ENCODE data around the gene NOXA1.
"Not testable (repeated sequence)": the region's sequence is repeated elsewhere in the genome, so short reads cannot be mapped to it uniquely, and the experiment has no call there.

Gene NOXA1

DNA sequence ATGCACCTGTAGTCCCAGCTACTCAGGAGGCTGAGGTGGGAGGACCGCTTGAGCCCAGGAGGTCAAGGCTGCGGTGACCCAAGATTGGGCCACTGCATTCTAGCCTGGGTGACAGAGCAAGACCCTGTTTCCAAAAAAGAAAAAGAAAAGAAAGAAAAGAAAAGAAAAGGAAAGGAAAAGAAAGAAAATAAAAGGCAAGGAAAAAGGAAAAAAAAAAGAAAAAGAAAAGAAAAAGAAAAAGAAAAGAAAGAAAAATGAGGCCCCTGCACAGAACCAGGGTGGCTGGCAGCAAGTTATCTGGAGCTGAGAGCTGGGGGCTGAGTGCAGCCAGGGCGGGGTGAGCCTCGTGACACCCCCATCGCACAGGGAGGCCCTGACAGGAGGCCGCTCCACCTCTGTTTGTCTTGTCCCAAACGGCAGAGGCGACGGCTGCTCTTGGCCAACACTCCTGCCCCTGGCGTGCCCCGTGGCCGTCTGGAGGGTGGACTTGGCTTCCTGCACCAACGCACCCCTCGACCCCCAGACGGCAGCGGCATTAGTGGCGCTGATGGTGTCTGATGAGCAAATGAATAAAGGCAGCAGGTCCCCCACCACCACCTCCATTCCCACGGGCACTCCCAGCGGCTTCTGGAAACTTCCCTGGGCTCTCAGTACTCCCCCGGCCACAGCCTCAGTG is 17.0 kb upstream of the NOXA1 start:
- DNase-seq (ENCODE audit: low read depth in 2 of 2) = no peak

DNA sequence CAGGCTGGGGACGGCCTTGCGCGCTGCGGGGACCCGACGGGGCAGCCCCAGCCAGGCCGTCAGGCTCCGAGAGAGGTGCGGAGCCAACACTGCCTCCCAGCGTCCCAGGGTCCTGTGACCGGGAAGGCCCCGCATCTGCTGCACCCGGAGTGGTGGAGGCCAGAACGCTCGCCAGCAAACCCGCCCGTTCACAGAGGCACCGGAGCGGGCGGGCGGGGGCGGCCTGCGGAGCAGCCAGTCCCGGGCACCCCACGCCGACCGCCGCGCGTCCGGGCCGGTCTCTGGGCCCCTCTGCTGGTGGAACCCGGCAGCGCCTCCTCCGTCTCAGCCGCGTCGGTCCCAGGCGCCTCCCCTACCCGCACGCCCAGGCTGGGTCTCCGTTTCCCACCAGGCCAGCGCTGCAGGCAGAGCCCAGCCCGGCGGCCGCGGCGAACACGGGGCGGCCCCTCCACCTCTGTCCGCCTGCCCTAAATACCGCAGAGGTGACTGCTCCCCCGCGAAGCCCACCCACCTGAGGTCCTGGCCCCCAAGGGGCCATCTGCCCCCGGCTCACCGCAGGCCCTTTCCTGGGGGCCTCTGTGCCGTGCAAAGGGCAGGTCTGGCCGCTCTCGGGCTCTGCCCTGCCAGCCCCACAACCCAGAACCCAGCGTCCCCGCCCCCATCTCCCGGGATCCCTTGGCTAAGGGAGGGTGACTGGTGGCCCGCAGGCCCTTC is 16.2 kb upstream of the NOXA1 start:
- DNase-seq (ENCODE audit: low read depth in 2 of 2) = peak; percentile 59 to 63

DNA sequence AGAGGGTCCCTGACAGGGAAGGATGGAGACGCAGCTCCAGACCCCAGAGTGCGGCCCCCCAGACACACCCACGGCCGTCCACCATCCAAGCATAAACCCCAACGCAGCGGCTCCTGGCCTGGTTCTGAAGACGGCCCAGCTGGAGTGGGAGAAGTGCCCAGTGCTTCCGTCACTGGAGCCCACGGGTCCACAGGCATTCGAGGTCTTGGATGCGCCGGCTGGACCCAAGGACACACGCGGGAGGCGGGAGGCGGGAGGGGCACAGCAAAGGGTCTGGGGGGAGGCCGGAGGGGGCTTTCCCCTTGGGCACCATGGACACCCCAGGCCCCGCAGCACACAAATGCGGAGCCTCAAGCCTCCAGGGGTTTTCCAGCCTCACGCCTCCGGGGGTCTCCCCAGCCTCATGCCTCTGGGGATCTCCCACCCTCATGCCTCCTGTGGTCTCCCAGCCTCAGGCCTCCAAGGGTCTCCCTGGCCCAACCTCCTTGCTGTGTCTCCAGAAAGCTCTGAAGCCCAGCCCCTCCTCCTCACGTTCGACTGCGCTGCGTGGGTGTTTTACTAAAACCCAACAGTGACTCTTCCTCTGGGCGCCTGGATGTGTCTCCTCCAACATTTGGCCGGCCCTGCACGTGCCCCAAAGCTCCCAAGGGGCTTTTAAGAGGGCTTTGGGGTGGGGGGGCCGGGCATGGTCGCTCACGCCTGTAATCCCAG is 15.4 kb upstream of the NOXA1 start:
- DNase-seq (ENCODE audit: low read depth in 2 of 2) = no peak

DNA sequence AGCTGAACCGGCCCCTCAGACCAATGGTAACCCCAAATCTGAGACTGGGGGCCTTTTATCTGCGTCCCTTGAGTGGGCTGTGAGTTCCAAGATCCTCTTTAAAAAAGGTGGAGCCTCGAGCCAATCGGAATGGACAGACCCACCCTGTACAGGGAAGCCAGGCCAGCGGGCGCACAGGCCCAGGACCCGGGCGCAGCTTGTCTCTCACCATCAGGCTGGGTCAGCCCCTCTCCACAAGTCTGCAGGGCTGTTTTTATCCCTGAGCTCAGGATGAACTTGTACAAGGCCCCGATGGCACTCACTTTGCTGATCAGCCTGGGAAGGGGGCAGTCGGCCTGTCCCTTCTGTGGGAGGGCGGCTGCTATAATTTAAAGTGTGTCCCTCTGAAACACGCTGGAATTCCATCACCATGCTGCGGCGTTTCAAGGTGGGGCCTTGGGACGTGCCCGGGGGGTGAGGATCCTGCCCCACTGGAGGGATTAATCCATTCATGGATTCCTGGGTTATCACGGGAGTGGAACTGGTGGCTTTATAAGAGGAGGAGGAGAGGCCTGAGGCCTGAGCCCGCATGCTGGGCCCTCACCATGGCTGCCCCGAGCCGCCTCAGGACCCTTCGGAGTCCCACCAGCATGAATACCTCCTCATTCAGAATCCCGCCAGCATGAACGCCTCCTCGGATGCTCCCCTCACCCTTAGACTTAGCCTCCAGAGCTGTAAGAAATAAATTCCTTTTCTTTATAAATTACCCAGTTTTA is 14.4 kb upstream of the NOXA1 start:
- no peak for DNase-seq (ENCODE audit: low read depth in 2 of 2)

DNA sequence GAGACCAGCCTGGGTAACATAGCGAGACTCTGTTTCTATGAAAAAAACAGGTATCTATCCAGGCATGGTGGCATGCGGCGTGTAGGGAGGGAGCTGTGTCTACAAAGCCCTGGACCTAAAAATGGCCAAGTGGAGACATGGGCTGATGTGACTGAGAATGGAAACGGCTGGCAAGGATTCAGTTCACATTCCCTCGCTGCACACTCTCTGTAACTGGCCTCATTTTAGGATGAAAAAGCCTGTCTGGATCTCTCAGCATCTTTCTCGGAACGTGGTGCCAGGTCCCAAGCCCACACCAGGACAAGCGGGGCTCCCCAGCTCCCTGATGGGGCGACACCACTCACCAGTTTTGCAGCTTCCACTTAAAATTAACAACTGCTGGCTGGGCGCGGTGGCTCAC is 13.7 kb upstream of the NOXA1 start:
- DNase-seq (ENCODE audit: low read depth in 2 of 2) = no peak

DNA sequence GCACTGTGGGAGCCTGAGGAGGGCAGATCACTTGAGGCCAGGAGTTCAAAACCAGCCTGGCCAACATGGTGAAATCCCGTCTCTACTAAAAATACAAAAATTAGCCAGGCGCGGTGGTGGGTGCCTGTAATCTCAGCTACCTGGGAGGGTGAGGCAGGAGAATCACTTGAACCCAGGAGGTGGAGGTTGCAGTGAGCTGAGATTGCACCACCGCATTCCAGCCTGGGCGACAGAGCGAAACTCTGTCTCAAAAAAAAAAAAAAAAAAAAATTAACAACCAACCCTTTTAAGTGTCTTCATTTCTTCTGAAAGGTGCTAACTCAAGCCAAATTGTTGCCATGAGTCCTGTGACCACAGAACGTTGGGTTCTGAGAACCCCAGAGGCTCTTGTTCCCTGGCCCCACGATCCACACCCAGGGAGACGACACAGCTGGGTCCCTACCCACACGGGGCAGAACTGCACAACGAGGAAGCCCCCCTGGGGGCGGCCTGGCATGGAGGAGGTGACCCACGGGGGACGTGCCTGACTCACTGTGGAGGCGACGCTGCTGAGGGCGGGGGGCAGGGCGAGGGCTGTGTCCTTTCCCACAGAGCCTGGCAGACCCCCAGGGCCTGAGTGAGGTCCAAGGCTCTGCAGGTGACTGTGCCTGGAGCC is 12.8 kb upstream of the NOXA1 start:
- DNase-seq (ENCODE audit: low read depth in 2 of 2) = not testable (repeated sequence)

DNA sequence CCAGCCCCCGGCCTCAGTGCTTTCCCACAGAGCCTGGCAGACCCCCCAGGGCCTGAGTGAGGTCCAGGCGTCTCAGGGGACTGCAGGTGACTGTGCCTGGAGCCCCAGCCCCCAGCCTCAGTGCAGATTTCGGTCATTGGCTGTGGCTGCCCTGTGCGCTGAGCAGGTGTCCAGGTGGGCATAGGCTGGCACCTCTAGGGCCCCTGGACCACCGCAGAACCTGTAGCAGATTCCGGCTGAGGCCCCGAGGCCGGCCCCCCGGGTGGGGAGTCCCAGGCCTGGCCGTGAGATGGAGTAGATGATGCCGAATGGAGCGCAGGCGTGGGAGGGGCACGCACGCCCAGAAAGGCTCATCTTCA is 12.3 kb upstream of the NOXA1 start:
- no peak for DNase-seq (ENCODE audit: low read depth in 2 of 2)

DNA sequence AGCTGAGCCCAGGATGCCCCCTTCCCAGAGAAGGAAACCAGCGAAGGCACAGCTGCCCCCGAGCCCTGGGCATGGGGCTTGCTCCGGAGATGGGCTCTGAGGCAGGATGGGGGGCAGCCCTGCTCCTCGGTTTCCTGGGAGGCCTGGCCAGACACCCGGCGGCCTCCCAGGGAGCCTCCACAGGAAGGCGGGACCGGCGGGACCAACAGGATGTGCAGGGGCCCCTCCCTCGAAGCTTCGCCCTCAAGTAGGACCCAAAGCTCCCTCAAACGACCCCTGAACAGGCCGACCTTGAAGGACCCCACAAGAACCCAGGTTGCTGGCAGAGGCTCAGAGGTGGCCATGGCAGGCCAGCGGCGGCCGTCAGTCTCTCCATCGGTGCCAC is 11.9 kb upstream of the NOXA1 start:
- no peak for DNase-seq (ENCODE audit: low read depth in 2 of 2)

DNA sequence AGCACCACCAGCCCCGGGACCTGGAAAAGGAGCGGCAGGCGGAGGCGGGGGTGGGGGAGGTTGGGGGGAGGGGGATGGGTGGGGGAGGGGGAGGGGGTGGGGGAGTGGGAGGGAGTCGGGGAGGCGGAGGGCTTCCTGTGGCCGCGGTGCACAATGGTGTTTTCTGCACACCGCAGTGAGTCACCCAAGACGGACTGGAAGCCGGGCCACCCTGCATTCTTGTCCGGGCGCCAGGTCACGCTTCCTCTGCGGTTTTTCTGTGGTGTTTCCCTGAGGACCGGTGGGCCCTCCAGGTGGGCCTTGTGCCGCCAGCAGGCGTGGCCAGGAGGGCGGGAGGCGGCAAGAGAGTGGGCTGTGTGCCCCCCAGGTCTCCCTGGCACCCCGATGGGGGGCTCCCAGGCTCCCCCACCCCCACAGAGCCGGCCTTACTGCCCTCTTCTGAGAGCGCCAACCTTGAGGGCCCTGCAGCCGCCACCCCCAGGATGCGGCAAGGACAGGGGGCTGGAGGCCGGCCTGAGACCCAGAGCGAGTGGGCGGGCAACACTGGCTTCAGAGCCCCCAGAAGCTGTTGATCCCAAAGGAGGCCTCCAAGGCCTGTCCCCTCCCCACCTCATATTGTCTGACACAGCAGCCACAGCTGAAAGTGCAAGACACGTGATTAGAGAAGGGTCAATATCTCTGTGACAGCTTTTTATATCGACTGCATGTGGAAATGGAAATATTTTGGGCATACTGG is 11.4 kb upstream of the NOXA1 start:
- DNase-seq (ENCODE audit: low read depth in 2 of 2) = no peak

DNA sequence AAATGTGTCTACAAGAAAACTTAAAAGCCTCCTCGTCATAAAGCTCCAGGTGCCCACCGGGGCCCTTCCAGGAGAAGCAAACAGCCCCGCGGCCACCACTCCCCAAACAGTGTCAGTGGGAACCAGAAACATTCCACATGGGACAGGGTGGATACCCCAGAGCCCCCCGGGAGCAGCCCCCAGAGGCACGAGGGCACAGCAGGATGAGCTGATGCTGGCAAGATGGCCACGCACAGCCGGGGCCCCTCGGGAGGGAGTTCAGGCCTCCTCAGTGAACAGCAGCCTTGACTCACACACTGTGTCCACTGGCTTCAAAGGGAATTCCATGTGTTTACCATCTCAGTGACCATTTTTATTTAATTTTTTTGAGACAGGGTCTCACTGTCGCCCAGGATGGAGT is 10.8 kb upstream of the NOXA1 start:
- no peak for DNase-seq (ENCODE audit: low read depth in 2 of 2)

DNA sequence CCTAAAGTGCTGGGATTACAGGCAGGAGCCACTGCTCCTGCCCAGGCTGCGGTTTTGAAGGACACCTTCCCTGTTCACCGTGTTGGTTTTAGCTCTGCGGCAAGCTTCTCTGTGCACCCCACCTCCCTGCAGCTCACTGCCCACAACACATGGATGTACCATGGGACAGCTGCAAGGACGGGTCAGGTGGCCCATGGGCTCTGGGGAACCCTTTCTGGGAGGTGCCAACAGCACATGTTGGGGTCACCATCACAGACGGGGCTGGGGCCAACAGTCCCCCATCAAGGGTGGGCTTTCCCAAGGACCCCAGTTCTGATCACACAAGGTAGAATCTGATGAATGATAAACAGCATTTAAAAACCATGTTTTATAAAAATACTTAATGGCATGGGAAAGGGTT is 7.7 kb upstream of the NOXA1 start:
- DNase-seq (ENCODE audit: low read depth in 2 of 2) = no peak

DNA sequence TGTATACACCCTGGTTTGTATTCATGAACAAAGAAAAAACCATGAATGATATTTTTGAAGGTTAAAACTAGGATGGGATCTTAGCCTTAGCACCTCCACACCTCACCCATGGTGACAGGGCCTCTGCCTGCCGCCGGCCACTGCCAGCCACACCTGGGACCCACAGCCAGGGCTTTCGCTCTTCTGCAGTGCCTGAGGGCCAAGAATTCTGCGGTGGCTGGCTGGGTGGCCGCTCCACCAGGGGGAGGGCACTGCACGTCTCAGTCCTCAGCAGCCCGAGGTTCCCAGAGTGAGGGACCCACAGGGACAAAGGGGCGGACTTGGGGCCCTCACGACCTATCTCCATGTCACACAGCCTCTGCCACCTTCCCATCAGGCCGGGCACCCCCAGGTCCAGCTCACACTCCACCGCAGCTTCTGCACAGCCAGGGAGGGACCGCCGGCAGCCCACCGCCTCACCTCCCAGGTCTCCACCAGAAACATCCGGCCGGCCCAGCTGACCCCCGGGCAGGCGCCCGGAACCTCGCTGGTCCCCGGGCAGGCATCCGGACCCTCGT is 7.1 kb upstream of the NOXA1 start:
- no peak for DNase-seq (ENCODE audit: low read depth in 2 of 2)

DNA sequence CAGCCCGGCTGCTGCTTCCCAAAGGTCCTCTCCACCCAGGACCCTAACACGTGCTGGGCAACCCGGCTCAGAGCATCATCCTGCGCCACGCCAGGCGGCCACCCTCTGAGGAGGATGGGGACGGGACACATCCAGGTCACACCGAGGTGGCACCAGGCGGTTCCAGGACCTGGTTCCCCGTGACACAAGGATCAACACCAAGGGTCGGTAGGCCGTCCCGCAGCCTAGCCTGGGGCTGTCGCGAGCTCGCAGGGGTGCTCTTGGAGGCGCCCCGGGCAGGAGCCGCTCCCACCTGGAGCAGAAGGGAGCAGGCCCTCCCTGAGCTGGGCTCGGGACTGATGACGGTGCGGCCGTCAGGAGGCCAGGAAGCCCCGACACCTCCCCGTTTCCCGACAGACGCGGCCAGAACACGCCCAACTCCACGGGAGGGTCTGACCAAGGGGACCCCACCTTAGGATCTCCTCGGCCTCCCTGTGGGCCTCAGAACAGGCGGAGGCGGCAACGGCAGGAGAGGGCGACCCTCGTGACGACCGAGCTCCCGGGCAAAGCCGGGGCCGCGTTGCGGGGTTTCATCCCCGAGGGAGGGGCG is 6.5 kb upstream of the NOXA1 start:
- no peak for DNase-seq (ENCODE audit: low read depth in 2 of 2)

DNA sequence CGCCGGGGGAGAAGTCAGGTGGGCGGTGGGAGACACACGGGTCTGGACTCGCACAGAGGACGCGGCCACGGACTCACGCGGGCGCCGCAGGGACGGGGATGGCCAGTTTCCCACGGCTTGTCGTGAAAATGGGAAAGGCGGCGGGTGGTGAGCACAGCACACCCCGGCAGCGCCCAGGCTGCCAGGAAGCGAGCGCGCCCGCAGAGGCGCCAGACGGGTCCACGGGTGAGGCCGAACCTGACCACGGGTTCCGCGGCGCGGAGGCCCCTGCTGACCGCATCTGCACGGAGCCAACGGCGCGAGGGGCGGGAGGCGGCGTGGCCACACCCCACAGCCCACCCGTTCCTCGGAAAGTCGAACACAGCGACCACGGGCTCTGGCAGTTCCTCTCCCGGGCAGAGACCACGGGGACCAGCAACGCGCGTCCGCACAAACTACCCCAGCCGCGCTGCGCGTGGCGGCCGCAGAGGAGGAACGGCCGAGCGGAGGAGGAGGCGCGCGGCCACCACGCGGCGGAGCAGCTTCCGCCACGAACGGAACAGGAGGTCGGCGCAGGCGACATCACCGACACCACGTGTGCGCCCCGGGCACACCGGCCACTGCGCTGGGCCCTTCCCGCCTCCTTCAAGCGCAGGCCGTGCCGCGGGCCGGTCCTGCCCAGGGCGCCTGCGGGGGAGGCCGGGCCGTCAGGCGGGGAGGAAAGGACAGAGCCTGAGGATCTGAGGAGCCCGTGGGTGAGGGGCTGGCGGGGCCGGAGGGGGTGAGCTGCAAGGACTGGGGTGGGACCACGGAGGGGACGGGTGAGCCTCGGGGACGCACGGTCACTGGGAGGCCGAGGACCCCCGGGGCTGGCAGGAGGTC is 5.8 kb upstream of the NOXA1 start:
- DNase-seq (ENCODE audit: low read depth in 2 of 2) = no peak

DNA sequence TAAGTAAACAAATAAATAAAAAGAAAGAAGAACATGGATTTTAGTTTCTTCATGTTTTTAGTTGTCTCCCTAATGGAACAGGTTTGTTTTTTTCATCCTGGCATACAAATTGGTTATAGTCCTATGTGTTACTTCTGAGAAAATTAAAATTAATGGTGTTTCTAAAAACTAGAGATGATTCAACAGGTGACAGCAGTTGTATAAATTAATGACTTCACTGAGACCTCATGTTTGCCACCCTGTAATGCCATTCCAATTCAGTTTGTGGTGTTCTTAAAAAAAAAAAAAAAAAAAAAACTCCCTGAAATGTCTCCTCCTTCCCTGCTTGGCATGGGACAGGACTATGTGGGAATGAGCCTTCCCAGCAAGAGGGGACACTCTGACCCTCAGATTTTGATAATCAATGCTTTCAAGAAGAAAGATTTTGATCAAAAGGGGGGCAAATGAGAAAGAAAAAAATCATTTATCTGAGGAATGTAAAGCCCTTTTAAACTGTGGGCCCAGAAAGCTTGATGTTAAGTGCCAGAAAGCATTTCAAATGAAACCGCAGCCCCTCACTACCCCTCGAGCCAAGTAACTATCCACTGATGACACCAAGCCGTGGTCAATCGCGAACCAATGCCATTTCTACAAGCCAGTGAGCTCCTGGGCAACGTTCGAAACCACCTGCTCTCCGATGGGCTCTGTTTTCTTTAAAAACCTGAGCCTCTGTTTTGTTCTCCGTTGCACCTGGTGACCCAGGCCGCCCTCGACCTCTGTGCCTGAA is 1.2 kb upstream of the NOXA1 start:
- no peak for DNase-seq (ENCODE audit: low read depth in 2 of 2)

DNA sequence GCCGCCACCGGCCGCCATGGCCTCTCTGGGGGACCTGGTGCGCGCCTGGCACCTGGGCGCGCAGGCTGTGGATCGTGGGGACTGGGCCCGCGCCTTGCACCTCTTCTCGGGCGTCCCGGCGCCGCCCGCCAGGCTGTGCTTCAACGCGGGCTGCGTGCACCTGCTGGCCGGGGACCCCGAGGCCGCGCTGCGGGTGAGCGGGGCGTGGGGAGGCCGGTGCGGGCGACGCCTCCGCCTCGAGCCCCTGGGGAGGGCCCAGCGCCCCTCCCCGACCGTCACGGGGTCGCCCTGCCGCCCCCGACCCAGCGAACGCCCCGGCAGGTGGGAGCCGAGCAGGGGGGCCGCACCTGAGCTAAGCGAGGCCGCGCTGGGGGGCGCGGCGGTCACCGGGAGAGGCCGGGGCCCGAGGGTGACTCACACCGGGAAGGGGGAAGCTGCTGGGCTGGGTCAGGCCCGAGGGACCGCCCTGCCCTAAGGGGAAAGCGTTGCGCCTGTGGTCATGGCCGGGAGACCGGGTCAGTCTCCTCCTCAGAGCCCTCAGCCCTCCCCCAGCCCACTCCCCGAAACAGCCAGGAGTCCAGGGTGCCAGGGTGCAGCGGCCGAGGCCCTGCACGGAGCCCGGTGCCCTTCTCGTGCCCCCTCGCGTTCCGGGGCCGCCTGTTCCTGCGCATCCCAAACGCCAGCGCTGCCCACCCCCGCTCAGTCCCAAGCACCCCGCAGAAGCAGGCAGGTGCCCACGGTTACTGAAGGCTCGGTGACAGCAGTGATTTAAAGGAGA is 510 bp downstream of the NOXA1 start:
- no peak for DNase-seq (ENCODE audit: low read depth in 2 of 2)

DNA sequence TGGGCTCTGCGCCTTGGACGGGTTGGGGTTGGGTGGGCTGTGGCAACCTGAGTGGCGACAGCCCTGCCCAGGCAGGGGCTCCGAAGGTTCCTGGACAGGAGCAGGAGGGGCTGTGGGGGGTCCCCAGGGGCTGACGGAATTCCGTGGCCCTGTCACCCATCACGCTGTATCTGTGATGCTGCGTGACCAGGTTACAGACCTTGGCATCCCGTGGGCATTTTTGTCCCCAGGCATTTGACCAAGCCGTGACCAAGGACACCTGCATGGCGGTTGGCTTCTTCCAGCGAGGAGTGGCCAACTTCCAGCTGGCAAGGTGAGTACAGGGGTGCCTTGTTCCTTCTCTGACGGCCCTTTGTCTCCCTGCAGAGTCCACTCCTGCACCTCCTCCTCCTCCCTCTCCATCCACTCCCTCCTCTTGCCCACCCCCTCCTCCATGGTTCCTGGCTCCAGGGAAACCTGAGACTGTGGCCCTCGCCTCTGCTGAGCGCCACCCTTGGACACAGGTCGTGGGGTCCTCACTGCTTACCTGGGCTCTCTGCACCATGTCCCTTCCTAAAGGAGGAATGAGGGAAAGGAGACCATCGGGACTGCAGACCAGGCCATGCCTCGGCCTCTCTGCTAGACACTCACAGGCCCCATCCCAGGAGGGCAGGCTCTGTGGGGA is 3.0 kb downstream of the NOXA1 start:
- DNase-seq (ENCODE audit: low read depth in 2 of 2) = no peak
